Astrocyte of the spinal cord (primary cell): ENCODE results near the gene ARHGAP23.

Experiments
- DNase-seq: peaks from one replicate; pipeline ENCODE4 v3.0.0; 2011; ENCODE audit warnings: low read depth, low spot score
- H3K4me3 ChIP-seq: 2 replicates; pipeline ENCODE4 v1.5.1; 2011; ENCODE audit warnings: low read depth, mild to moderate bottlenecking, low read length, moderate library complexity
- CTCF ChIP-seq: IDR thresholded peaks from 2 replicates; pipeline ENCODE4 v1.5.1; 2012; ENCODE audit warnings: low read depth, mild to moderate bottlenecking, low read length, inconsistent platforms
- in situ Hi-C: cut with HindIII; loops from 2 replicates; pipeline ENCODE4 v1.10.0; 2017; ENCODE audit warnings: low sequenced_read_pairs

Gene ARHGAP23

GRCh38 chr17:38416840-38417209, 11.4 kb upstream of the ARHGAP23 start:
- no peak for TF ChIP-seq CTCF
- no peak for DNase-seq
- in situ Hi-C loops, result no loop called here
- H3K4me3 ChIP-seq, result no peak overlapping the region

- DNase-seq, result no peak
- in situ Hi-C loops, result no loop called here
- TF ChIP-seq CTCF, result no peak
- no peak overlapping the region for H3K4me3 ChIP-seq
These were observed 10.9 kb upstream of the ARHGAP23 start for GRCh38 chr17:38417210-38417951.

DNA sequence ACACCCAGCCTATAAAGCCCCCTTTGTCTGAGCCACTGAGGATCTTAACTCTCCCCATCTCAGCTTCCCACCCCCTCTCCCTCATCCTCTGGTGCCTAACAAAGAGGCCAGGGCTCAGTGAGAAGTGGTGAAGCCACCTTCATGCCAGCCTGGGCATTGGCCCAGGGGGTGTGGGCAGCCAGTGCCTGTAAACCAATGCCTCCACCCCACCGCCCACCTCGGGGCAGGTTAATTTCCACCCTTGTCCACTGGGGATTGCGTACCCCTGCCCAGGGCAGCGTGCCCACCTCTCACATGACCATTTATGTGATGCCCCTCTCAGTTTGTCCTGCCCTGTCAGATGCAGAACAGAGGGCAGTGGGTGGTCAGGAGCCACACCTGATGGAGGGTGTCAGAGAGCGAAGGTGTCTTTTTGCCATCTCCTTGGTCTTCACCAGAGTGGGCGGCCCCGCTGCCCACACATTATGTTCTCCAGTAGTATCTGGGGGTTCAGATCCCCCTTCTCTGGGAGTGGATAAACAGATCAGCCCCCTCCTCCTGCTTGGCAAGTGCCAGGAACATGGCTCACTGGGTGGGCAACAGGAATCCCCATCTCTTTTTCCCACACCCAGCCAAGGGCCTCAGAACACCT, 10.1 kb upstream of the ARHGAP23 start:
- no peak for DNase-seq
- in situ Hi-C loops, result no loop called here
- TF ChIP-seq CTCF, result no peak
- H3K4me3 ChIP-seq, result no peak overlapping the region

- no peak for DNase-seq
- TF ChIP-seq CTCF, result no peak
- in situ Hi-C loops, result no loop called here
- H3K4me3 ChIP-seq, result no peak overlapping the region
These were observed 9.4 kb upstream of the ARHGAP23 start for GRCh38 chr17:38418693-38419507.

GRCh38 chr17:38419508-38419981, 8.7 kb upstream of the ARHGAP23 start:
- TF ChIP-seq CTCF, result no peak
- H3K4me3 ChIP-seq, result no peak overlapping the region
- in situ Hi-C loops, result no loop called here

GRCh38 chr17:38420518-38420917, 7.7 kb upstream of the ARHGAP23 start:
- in situ Hi-C loops, result no loop called here
- H3K4me3 ChIP-seq, result no peak overlapping the region
- no peak for DNase-seq
- TF ChIP-seq CTCF, result no peak

More at GRCh38 chr17:38419508-38419981, 8.7 kb upstream of the ARHGAP23 start:
- DNase-seq, result no peak
